ENCODE results near the gene PKDCC. TPM values are rescaled to one million over a fixed set of nuclear protein-coding genes. Genes with fewer than 3 reads are reported as not detected.

PKDCC gene
- total and polyA plus RNA-seq, 2 of the 8 experiments (the other 6 are each of a cell fraction or from before 2014, with no cell fraction given): 49.9 to 80.1 TPM

- H3K4me3 ChIP-seq (ENCODE audit: extremely low read depth in 1 of 4, insufficient read depth in 2 of 4, low read depth in 3 of 4, low read length in 4 of 4): no peak overlapping the region
- 0 out of 2 replicates have a peak overlapping the region, but pooled peaks have one; percentile 24 for H2AFZ ChIP-seq (ENCODE audit: low read length)
- no peak for TF ChIP-seq FOSL1 (IDR thresholded peaks at IDR 0.05; ENCODE audit: insufficient read depth, low read depth, low read length)
- no peak for TF ChIP-seq RBBP5 (IDR thresholded peaks at IDR 0.05; ENCODE audit: borderline replicate concordance, low read depth, low read length)
- no peak for TF ChIP-seq TEAD4 (IDR thresholded peaks at IDR 0.05; ENCODE audit: low read depth, low read length)
- no peak for TF ChIP-seq NRF1 (IDR thresholded peaks at IDR 0.05; ENCODE audit: low read depth, low read length)
- no peak for TF ChIP-seq MAFK (IDR thresholded peaks at IDR 0.05; ENCODE audit: low read depth, low read length)
- no peak for TF ChIP-seq SP2 (IDR thresholded peaks at IDR 0.05; ENCODE audit: low read length)
- no peak for TF ChIP-seq SAP30 (IDR thresholded peaks at IDR 0.05; ENCODE audit: insufficient read depth, insufficient replicate concordance, low read length)
- TF ChIP-seq CEBPB (IDR thresholded peaks at IDR 0.05; ENCODE audit: low read depth, low read length): no peak
- no peak for TF ChIP-seq E2F6 (IDR thresholded peaks at IDR 0.05)
- no peak for TF ChIP-seq JUN (IDR thresholded peaks at IDR 0.05; ENCODE audit: low read depth, low read length)
- no peak for TF ChIP-seq TCF12 (IDR thresholded peaks at IDR 0.05; ENCODE audit: low read depth, low read length)
- no peaks in the 10 kb centered on the region for H3K36me3 ChIP-seq (ENCODE audit: control insufficient read depth in 2 of 4, insufficient read depth in 4 of 4, low read length in 3 of 4)
- peak overlapping the region; percentile 89; the same call in 1 of the 2 replicates for H2BK5ac ChIP-seq (ENCODE audit: low read depth, low read length)
- no peak overlapping the region; the same call in 1 of the 2 replicates for H3K27ac ChIP-seq (ENCODE audit: low read depth, low read length)
- no peak overlapping the region for H3K23ac ChIP-seq (ENCODE audit: insufficient read length)
- peak overlapping the region; percentile 90 for H4K5ac ChIP-seq (ENCODE audit: insufficient read length, low read depth, low read length)
- peak overlapping the region; percentile 97 for H2BK120ac ChIP-seq (replicated peaks; ENCODE audit: low read depth, low read length)
- H3K18ac ChIP-seq (ENCODE audit: extremely low read depth, low read length): peak overlapping the region; percentile 97; the same call in 1 of the 2 replicates
- ChIA-PET POLR2A (ENCODE audit: partially characterized antibody) (interaction anchor here (1.4 to 2.5 kb wide), 3 partner anchors 12 to 82 kb away, joined by 4 to 7 read pairs (median 4); partner anchors contain the start of gene PKDCC), CTCF (ENCODE audit: partially characterized antibody) (interaction anchor here (0.6 to 2.8 kb wide), 9 partner anchors 12 to 176 kb away, joined by 3 to 18 read pairs (median 4); no protein-coding TSS in a partner anchor)
- peaks cover 19 to 39% (median 27%) of the 10 kb centered on the region in 4 experiments for H3K4me1 ChIP-seq (replicated peaks in 1 of 4; ENCODE audit: control insufficient read depth in 3 of 4, insufficient read depth in 4 of 4, low read length in 3 of 4)
- H3K14ac ChIP-seq (ENCODE audit: insufficient read length): no peak overlapping the region
- 54% methylated on average over 4 of the region's 4 CpGs; no CpG with 5 or more reads in 1 of the 2 experiments for WGBS, 2 experiments (ENCODE audit: extremely low coverage in 1 of 2, insufficient coverage in 1 of 2, insufficient read length in 1 of 2, insufficient replicate concordance in 2 of 2, low coverage in 1 of 2, low lambda C conversion rate in 2 of 2, missing lambda C conversion rate in 1 of 2)
- H3K9me3 ChIP-seq (ENCODE audit: insufficient read depth in 2 of 2, low read depth in 1 of 2, low read length in 1 of 2): no peaks in the 10 kb centered on the region
- no peaks in the 10 kb centered on the region for H4K20me1 ChIP-seq (replicated peaks in 1 of 2; ENCODE audit: control insufficient read depth in 1 of 2, insufficient read depth in 2 of 2, low read length in 2 of 2)
- H3K4me2 ChIP-seq (ENCODE audit: insufficient read depth in 1 of 2, low read depth in 2 of 2, low read length in 2 of 2): peak overlapping the region; percentile 13 to 38
- H2BK15ac ChIP-seq (ENCODE audit: low read length): 0 out of 2 replicates have a peak overlapping the region, but pooled peaks have one; percentile 20
- peak overlapping the region; percentile 88 for H2BK12ac ChIP-seq (ENCODE audit: low read depth, low read length)
- peak overlapping the region; percentile 57 for H2AK5ac ChIP-seq (ENCODE audit: low read depth, low read length)
- no peak overlapping the region; the same call in 1 of the 2 replicates for H4K8ac ChIP-seq (ENCODE audit: extremely low read depth, insufficient read depth, low read length)
- peak overlapping the region; percentile 93 for H3K4ac ChIP-seq (replicated peaks; ENCODE audit: insufficient read length, low read depth, low read length)
- no peaks in the 10 kb centered on the region for H3K79me1 ChIP-seq (ENCODE audit: low read depth, low read length)
- peak overlapping the region; percentile 82 for H2BK20ac ChIP-seq (ENCODE audit: low read length)
- FAIRE-seq (no peak), DNase-seq (ENCODE audit: low read depth in 1 of 2, low spot score in 2 of 2) (no peak)
- peak overlapping the region; percentile 100 for H4K91ac ChIP-seq (replicated peaks; ENCODE audit: insufficient read length, low read length)
- no peak overlapping the region for H3K56ac ChIP-seq (replicated peaks; ENCODE audit: insufficient read length, low read depth, low read length)
- no peaks in the 10 kb centered on the region for H3K79me2 ChIP-seq (ENCODE audit: control insufficient read depth in 1 of 2, insufficient read depth in 2 of 2, low read length in 2 of 2)
- no peaks in the 10 kb centered on the region; the same call in 1 of the 2 replicates for H3K23me2 ChIP-seq (ENCODE audit: low read depth, low read length)
- H3K9ac ChIP-seq (replicated peaks in 1 of 4; ENCODE audit: extremely low read depth in 1 of 4, low read depth in 3 of 4, low read length in 3 of 4): peak overlapping the region in 2 of 4 experiments; percentile 22 to 38; a peak in 1 of 7 replicates
- H3K27me3 ChIP-seq (replicated peaks in 1 of 4; ENCODE audit: control insufficient read depth in 3 of 4, extremely low read depth in 1 of 4, insufficient read depth in 3 of 4, low read length in 3 of 4): peaks cover 0 to 12% (median 7%) of the 10 kb centered on the region in 4 experiments; a peak in 3 of 7 replicates
Measured at GRCh38 chr2:42029639-42030199, 18.1 kb upstream of the PKDCC start.
